Germinal center (tissue), 1 donor: ENCODE results near the gene BCAS3.
"Not testable (repeated sequence)": the region's sequence is repeated elsewhere in the genome, so short reads cannot be mapped to it uniquely, and the experiment has no call there.

Experiments used
- DNase-seq: peaks from one replicate; pipeline ENCODE4 v3.0.0; 2012; ENCODE audit warnings: mixed read lengths, low spot score

Gene BCAS3

GRCh38 chr17:60798576-60798975, 120.9 kb downstream of the BCAS3 start:
- no peak for DNase-seq

DNA sequence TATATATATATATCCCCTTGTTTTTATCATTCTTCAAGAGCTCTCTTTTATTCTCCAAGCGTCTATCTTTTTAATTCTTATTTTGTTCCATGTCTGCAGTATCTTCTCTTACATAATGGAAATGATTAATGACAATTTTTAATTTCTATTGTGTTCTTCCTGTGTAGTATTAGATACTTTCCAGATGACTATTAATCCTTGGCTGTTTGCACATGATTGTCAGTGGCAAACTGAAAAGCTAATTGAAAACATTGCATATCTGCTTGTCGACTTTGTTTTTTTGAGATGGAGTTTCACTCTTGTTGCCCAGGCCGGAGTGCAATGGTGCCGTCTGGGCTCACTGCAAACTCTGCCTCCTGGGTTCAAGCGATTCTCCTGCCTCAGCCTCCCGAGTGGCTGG, 124.7 kb downstream of the BCAS3 start:
- DNase-seq: no peak

DNA sequence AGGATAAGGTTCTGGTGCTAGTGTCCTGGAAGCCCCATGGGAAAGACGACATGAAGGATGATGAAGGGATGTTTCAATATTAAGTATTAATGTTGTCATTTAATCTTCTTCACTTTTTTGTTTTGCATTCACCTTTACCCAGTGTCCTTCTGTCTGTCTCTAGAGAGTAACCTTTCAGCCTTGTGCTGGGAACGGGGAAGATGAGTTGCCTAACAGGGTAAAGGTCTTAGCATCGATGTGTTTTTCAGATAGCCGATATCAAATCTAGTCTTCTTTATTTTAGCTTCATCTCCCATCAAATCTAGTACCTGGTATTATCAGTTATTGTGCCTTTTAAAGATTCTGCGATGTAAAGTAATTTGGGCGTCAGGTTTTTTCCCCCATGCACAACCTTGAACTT, 125.4 kb downstream of the BCAS3 start:
- DNase-seq: no peak

GRCh38 chr17:60804831-60805230, 127.2 kb downstream of the BCAS3 start:
- no peak for DNase-seq

DNA sequence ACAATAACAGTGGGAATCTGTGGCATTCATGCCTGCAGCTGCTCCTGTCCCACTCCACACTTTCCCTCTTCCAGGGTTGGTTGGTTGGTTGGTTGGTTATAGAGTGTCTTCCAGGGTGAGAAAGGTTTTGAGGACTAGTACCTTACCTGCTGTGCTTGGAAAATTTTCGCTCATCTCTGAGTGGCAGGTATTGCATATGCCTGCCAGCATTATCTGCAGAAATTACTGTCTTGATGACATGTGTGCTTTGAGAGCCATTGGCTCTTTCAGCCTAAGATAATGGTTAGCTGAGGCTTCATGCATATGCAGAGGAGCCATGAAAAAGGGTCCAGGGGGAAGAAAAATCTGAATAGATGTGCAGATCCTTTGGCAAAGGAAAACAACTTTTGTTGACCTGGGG, 131.8 kb downstream of the BCAS3 start:
- DNase-seq: no peak

DNA sequence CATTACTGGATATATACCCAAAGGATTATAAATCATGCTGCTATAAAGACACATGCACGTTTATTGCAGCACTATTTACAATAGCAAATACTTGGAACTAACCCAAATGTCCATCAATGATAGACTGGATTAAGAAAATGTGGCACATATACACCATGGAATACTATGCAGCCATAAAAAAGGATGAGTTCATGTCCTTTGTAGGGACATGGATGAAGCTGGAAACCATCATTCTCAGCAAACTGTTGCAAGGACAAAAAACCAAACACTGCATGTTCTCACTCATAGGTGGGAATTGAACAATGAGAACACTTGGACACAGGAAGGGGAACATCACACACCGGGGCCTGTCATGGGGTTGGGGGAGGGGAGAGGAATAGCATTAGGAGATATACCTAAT, 137.3 kb downstream of the BCAS3 start:
- not testable (repeated sequence) for DNase-seq

GRCh38 chr17:60817192-60817591, 139.5 kb downstream of the BCAS3 start:
- no peak for DNase-seq

GRCh38 chr17:60819447-60820130, 141.9 kb downstream of the BCAS3 start:
- no peak for DNase-seq

- DNase-seq: no peak
These were observed 145.9 kb downstream of the BCAS3 start for GRCh38 chr17:60823515-60823914.

GRCh38 chr17:60825351-60825750, 147.7 kb downstream of the BCAS3 start:
- DNase-seq: no peak

- DNase-seq: no peak
These were observed 150.3 kb downstream of the BCAS3 start for GRCh38 chr17:60827943-60828342.

GRCh38 chr17:60832151-60832585, 154.5 kb downstream of the BCAS3 start:
- DNase-seq: no peak

DNA sequence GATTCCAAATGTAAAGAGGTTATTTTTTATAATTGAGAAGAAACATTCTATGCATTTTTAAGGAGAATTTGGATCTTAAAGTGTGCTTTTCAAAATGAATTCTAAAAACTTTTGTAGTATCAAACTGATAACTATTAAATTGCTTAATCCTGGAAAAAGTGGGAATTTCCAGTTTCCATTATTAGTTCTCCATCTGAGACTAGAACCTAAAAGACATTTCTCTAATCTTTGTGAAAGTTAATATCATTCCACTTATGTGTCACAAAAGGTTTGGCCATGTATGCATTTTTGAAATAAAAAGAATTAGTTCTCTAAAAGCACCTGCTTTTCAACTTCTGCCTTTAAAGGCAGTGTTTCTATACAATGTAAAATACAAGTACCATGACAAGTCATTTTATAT, 155.0 kb downstream of the BCAS3 start:
- DNase-seq: no peak

GRCh38 chr17:60840456-60840855, 162.8 kb downstream of the BCAS3 start:
- DNase-seq: no peak

- DNase-seq: no peak
These were observed 167.4 kb downstream of the BCAS3 start for GRCh38 chr17:60845012-60845411.

GRCh38 chr17:60846175-60846574, 168.5 kb downstream of the BCAS3 start:
- no peak for DNase-seq

DNA sequence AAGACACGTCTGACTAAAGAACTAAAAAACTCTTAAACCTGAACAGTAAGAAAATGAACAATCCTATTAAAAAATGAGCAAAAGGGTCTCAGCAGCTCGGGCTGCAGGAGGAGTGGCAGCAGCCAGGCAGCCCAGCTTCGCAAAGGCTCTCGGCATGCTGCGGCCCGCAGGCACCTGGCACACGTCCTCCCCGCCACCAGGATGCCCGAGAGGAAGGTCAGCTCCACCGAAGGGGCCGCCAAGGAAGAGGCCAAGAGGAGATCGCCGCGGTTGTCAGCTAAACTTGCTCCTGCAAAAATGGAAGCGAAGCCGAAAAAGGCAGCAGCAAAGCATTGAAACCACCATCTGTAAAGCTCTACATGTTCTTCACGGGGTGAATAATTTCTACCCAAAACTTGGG, 173.5 kb downstream of the BCAS3 start:
- DNase-seq: no peak

GRCh38 chr17:60857556-60858080, 180.0 kb downstream of the BCAS3 start:
- no peak for DNase-seq

DNA sequence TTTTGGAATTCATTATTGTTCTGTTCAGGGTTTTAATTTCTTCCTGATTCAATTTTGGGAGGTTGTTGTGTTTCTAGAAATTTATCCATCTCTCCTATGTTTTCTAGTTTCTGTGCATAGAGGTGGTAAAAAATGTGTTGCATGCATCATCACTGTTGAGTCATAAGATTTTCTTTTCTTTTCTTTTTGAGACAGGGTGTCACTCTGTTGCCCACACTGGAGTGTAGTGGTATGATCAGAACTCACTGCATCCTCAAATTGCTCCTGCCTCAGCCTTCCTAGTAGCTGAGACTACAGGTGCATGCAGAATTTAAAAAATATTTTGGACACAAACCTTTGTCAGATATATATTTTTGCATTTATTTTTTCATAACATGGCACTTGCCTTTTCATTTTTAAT, 184.8 kb downstream of the BCAS3 start:
- no peak for DNase-seq

GRCh38 chr17:60863892-60864707, 186.4 kb downstream of the BCAS3 start:
- no peak for DNase-seq

GRCh38 chr17:60864708-60865005, 187.0 kb downstream of the BCAS3 start:
- DNase-seq: no peak

GRCh38 chr17:60874772-60875171, 197.1 kb downstream of the BCAS3 start:
- DNase-seq: no peak
